Esophagus muscularis mucosa (tissue), 4 donors: Measurements from ENCODE around the gene STARD9. TPM values are rescaled to one million over a fixed set of nuclear protein-coding genes. Genes with fewer than 3 reads are reported as not detected.

Source experiments
- DNase-seq: peaks from one replicate; pipeline ENCODE4 v3.0.0-alpha.2; 2017; ENCODE audit errors: extremely low spot score
- H3K27ac ChIP-seq, 4 donors: fragments of 200-600 bp; sonication (generic); replicated peaks in 1 of 4; 1 replicate in 3 of 4; 2 replicates in 1 of 4; pipeline ENCODE4 v1.5.1; 2016 to 2019; ENCODE audit warnings: mild to moderate bottlenecking in 1 of 4
- H3K27me3 ChIP-seq, 4 donors: fragments of 200-600 bp; sonication (generic); one replicate each; pipeline versions ENCODE4 v1.5.1 to v1.6.0; 2016 to 2019
- H3K36me3 ChIP-seq, 4 donors: fragments of 200-600 bp; sonication (generic); one replicate each; pipeline ENCODE4 v1.5.1; 2016 to 2019
- H3K4me1 ChIP-seq, 4 donors: fragments of 200-600 bp; sonication (generic); one replicate each; pipeline ENCODE4 v1.5.1; 2016 to 2019
- H3K4me3 ChIP-seq, 4 donors: fragments of 200-600 bp; sonication (generic); 1 replicate in 2 of 4; 2 replicates in 2 of 4; pipeline ENCODE4 v1.5.1; 2016 to 2019; ENCODE audit warnings: mild to moderate bottlenecking in 4 of 4, moderate library complexity in 1 of 4
- H3K9me3 ChIP-seq, 4 donors: fragments of 200-600 bp; sonication (generic); 1 replicate in 3 of 4; 2 replicates in 1 of 4; pipeline ENCODE4 v1.5.1; 2016 to 2019
- CTCF ChIP-seq, 3 experiments: fragments of 200-600 bp in 2 of 3; fragments of 450-650 bp in 1 of 3; sonication (generic) in 2 of 3; IDR thresholded peaks; one replicate each; pipeline ENCODE4 v1.5.1; 2017 to 2019; ENCODE audit warnings: antibody characterized with exemption in 3 of 3, mild to moderate bottlenecking in 2 of 3, moderate library complexity in 1 of 3
- EP300 ChIP-seq: sonication (generic); formaldehyde crosslinking; IDR thresholded peaks from one replicate; pipeline ENCODE4 v1.6.1; 2017; ENCODE audit warnings: antibody characterized with exemption
- POLR2A ChIP-seq: fragments of 450-650 bp; IDR thresholded peaks from one replicate; pipeline ENCODE4 v1.6.1; 2017; ENCODE audit warnings: antibody characterized with exemption, moderate library complexity, mild to moderate bottlenecking, low read depth
- POLR2AphosphoS5 ChIP-seq, 2 donors: sonication (generic); formaldehyde crosslinking; IDR thresholded peaks; one replicate each; pipeline ENCODE4 v1.6.1; 2017; ENCODE audit warnings: antibody characterized with exemption in 2 of 2
- WGBS: methylation state at CpG from one replicate; pipeline ENCODE4 v1.1.5; 2018; 5-methylcytosine and 5-hydroxymethylcytosine counted together
- intact Hi-C: fragments of 100-400 bp; cut with DNase I; formaldehyde crosslinking; loops from one replicate; pipeline ENCODE4 v1.15.1; 2023
- total RNA-seq, 4 donors: library from RNA; depleted of rRNA; stranded (reverse); fragments of >200 nt; gene quantifications; one replicate each; pipeline versions ENCODE4 v1.1.0 to v1.2.1, GENCODE V29; 2016

The STARD9 gene
- total RNA-seq, 4 donors from 2014 or later: 14.2 to 46.9 (median 33.3) TPM

DNA sequence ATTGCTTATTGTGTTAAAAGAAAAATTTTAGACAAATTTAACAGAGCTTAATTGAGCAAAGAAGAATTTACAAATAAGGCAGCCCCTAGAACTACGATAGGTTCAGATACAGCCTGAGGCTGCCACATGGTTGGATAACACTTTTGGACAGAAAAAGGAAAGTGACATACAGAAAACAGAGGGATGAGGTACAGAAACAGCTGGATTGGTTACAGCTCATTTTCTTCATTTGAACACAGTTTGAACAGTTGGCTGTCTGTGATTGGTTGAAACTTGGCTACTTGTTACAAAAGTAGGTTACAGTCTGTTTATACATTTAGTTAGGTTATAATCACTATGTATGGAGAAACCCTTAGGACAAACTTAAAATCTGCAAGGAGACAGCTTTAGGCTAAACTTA lies 46.0 kb downstream of the STARD9 start:
- H3K4me3 ChIP-seq: no peak overlapping the region
- TF ChIP-seq POLR2AphosphoS5 (IDR thresholded peaks at IDR 0.05): no peak

DNA sequence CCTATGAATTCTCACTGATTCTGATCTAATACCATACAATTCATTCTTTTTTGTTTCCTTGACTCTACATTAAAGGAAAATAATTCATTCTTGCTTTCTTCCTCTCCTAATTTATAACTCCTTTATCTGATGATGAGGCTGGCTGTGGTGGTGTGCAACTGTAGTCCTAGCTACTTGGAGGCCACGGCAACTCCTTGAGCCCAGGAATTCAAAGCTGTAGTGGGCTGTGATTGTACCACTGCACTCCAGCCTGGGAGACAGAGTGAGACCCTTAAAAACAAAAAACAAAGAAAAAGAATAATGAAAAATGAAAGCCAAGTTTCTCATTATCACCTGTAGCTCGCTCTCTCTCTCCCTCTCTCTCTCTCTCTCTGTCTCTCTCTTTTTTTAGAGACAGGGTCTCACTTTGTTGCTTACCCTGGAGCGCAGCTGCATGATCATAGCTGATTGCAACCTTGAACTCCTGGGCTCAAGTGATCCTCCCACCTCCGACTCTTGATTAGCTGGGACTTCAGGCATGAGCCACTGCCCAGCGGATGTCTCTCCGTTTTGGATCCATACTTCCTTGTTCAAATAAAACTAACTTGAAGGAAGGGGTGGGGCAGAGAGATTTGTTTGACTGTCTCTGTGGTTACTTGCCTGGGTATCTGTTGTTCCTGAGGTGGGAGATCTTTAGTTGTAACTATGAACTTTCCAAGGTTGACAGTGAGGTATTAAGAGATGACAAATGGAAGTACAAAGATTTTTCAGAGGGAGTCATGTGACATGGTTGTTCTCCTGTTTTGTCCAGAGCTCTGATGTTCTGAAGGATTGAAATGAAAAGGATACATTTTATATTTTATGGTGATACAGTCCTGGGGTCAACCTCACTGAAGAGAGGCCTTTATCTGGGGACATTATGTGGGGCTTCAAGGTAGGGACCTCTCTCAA lies 46.9 kb downstream of the STARD9 start:
- Histone ChIP-seq H3K36me3 (peaks cover 0 to 11% (median 9%) of the 10 kb centered on the region in 4 donors), H3K27ac (no peak overlapping the region), H3K9me3 (no peaks in the 10 kb centered on the region), H3K27me3 (no peaks in the 10 kb centered on the region), H3K4me1 (peaks cover 0 to 36% (median 24%) of the 10 kb centered on the region in 4 donors), H3K4me3 (no peak overlapping the region)
- DNase-seq: no peak
- TF ChIP-seq POLR2AphosphoS5 (IDR thresholded peaks at IDR 0.05) (no peak), EP300 (no peak), POLR2A (no peak), CTCF (IDR thresholded peaks at IDR 0.05) (no peak)
- intact Hi-C loops: no loop called here
- 81% methylated on average over 6 of the region's 6 CpGs for WGBS

More for the DNA sequence above, 46.0 kb downstream of the STARD9 start:
- intact Hi-C loops: no loop called here
- DNase-seq: no peak
- Histone ChIP-seq H3K9me3 (no peaks in the 10 kb centered on the region), H3K36me3 (peaks cover 0 to 11% (median 9%) of the 10 kb centered on the region in 4 donors), H3K27me3 (no peaks in the 10 kb centered on the region), H3K4me1 (peaks cover 0 to 45% (median 33%) of the 10 kb centered on the region in 4 donors), H3K27ac (no peak overlapping the region)
- WGBS: 97% methylated on average over 1 of the region's 1 CpG

DNA sequence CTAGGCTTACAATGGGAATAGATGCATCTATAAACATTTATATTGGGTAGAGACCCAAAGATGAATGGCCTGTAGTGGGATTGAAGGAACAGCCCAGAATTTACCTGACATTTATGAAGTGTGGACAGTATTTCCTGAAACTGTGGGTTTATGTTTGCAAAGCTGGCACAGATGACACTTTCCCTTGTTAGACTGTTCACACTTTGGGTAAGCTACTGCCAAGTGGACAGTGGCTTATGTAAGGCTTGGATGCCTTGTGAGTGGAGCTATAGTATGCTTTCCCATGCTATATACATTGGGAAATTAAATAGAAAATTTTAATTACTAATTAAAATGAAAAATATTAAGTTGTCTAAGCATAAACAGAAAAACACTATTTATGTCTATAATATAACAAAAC lies 48.5 kb downstream of the STARD9 start:
- DNase-seq: no peak
- H3K4me3 ChIP-seq: no peak overlapping the region
- H3K36me3 ChIP-seq: no peaks in the 10 kb centered on the region
- H3K27me3 ChIP-seq: no peaks in the 10 kb centered on the region
- no peak for TF ChIP-seq POLR2A
- no peak for TF ChIP-seq POLR2AphosphoS5 (IDR thresholded peaks at IDR 0.05)
- TF ChIP-seq CTCF (IDR thresholded peaks at IDR 0.05): no peak
- TF ChIP-seq EP300: no peak
- peaks cover 0 to 28% (median 23%) of the 10 kb centered on the region in 4 donors for H3K4me1 ChIP-seq
- H3K27ac ChIP-seq: no peak overlapping the region
- no peaks in the 10 kb centered on the region for H3K9me3 ChIP-seq
- intact Hi-C loops: no loop called here

DNA sequence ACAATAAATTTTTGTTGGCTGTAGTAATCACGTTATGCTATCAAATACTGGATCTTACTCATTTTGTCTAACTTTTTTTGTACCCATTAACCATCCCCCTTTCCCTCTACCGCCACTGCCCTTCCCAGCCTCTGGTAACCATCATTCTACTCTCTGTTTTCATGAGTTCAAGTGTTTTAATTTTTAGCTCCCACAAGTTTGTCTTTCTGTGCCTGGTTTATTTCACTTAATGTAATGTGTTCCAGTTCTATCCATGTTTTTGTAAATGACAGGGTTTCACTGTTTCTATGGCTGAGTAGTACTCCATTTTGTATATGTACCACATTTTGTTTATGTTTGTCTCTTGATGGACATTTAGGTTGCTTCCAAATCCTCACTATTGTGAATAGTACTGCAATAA lies 52.1 kb downstream of the STARD9 start:
- WGBS: 92% methylated on average over 2 of the region's 2 CpGs
- Histone ChIP-seq H3K4me1 (peaks cover 0 to 22% (median 16%) of the 10 kb centered on the region in 4 donors), H3K27ac (no peak overlapping the region), H3K4me3 (no peak overlapping the region), H3K27me3 (no peaks in the 10 kb centered on the region), H3K36me3 (peaks cover 0 to 2% (median 0%) of the 10 kb centered on the region in 4 donors), H3K9me3 (no peaks in the 10 kb centered on the region)
- TF ChIP-seq EP300 (no peak), POLR2AphosphoS5 (IDR thresholded peaks at IDR 0.05) (no peak), CTCF (IDR thresholded peaks at IDR 0.05) (no peak), POLR2A (no peak)
- no peak for DNase-seq
- intact Hi-C loops: no loop called here

DNA sequence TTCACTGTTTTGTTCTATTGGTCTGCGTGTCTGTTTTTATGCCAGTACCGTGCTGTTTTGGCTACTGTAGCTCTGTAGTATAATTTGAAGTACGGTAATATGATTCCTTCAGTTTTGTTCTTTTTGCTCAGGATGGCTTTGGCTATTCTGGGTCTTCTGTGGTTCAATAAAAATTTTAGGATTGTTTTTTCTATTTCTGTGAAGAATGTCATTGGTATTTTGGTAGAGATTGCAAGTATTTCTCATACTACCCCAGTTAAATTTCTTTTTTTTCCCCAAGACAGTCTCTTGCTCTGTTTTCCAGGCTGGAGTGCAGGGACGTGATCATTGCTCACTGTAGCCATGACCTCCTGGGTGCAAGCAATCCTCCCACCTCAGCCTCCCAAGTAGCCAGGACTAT lies 53.4 kb downstream of the STARD9 start:
- no peak overlapping the region for H3K27ac ChIP-seq
- H3K9me3 ChIP-seq: no peaks in the 10 kb centered on the region
- peaks cover 0 to 15% (median 7%) of the 10 kb centered on the region in 4 donors for H3K4me1 ChIP-seq
- intact Hi-C loops: no loop called here
- no peaks in the 10 kb centered on the region for H3K27me3 ChIP-seq
- DNase-seq: no peak
- no peak overlapping the region for H3K4me3 ChIP-seq
- 94% methylated on average over 4 of the region's 4 CpGs for WGBS
- TF ChIP-seq CTCF (IDR thresholded peaks at IDR 0.05): no peak
- TF ChIP-seq POLR2A: no peak
- TF ChIP-seq EP300: no peak
- no peak for TF ChIP-seq POLR2AphosphoS5 (IDR thresholded peaks at IDR 0.05)
- H3K36me3 ChIP-seq: peaks cover 0 to 2% (median 0%) of the 10 kb centered on the region in 4 donors
